CD4-positive, alpha-beta memory T cell (primary cell): ENCODE measurements around the gene TRIM71. TPM values are rescaled to one million over a fixed set of nuclear protein-coding genes. Genes with fewer than 3 reads are reported as not detected.
A peak's percentile ranks its signal among the peaks of the same experiment; 100 is the strongest.

Experiments
- CTCF ChIA-PET: fragments of 350-600 bp; sonication (Branson Sonifier 250); formaldehyde crosslinking; loops from one replicate; lab custom pipeline; 2021; ENCODE audit warnings: inconsistent platforms; ENCODE audit not compliant: partially characterized antibody; lab: Charles Lee
- POLR2A ChIA-PET: fragments of 350-600 bp; sonication (Branson Sonifier 250); formaldehyde crosslinking; loops from one replicate; lab custom pipeline; 2021; ENCODE audit not compliant: partially characterized antibody; lab: Charles Lee
- DNase-seq, 5 donors: peaks; one replicate each; pipeline versions ENCODE4 v3.0.0 to v3.0.0-alpha.2; 2020 to 2022; ENCODE audit warnings: mixed read lengths in 1 of 5
- H3K27ac ChIP-seq: one replicate; pipeline ENCODE4 v1.7.0; 2013; ENCODE audit warnings: low read depth, low read length
- H3K27me3 ChIP-seq: 2 replicates; pipeline ENCODE4 v1.7.0; 2013; ENCODE audit warnings: mild to moderate bottlenecking, low read length, moderate library complexity; ENCODE audit not compliant: insufficient read depth
- H3K36me3 ChIP-seq: 2 replicates; pipeline ENCODE4 v1.7.0; 2013; ENCODE audit warnings: mild to moderate bottlenecking, low read length, moderate library complexity; ENCODE audit not compliant: insufficient read depth
- H3K4me1 ChIP-seq: 2 replicates; pipeline ENCODE4 v1.7.0; 2013; ENCODE audit warnings: mild to moderate bottlenecking, low read length, moderate library complexity; ENCODE audit not compliant: insufficient read depth
- H3K4me3 ChIP-seq, 2 donors: one replicate each; pipeline ENCODE4 v1.7.0; 2013; ENCODE audit warnings: low read length in 2 of 2, mild to moderate bottlenecking in 1 of 2
- H3K9me3 ChIP-seq, 2 donors: one replicate each; pipeline ENCODE4 v1.7.0; 2013; ENCODE audit warnings: low read length in 2 of 2, control low read depth in 1 of 2; ENCODE audit not compliant: control insufficient read depth in 1 of 2
- H3K27ac Mint-ChIP-seq, 7 donors: one replicate each; pipeline ENCODE4 v1.8.0; 2020 to 2021; ENCODE audit warnings: mixed read lengths in 7 of 7, mild to moderate bottlenecking in 6 of 7, inconsistent platforms in 3 of 7, moderate library complexity in 3 of 7
- H3K27me3 Mint-ChIP-seq, 2 donors: one replicate each; pipeline ENCODE4 v1.8.0; 2020 to 2021; ENCODE audit warnings: mixed read lengths in 2 of 2
- H3K36me3 Mint-ChIP-seq, 2 donors: one replicate each; pipeline ENCODE4 v1.8.0; 2020 to 2021; ENCODE audit warnings: mixed read lengths in 2 of 2, inconsistent platforms in 1 of 2, mild to moderate bottlenecking in 1 of 2
- H3K4me1 Mint-ChIP-seq, 4 donors: one replicate each; pipeline ENCODE4 v1.8.0; 2020 to 2021; ENCODE audit warnings: mixed read lengths in 4 of 4, mild to moderate bottlenecking in 1 of 4
- H3K4me3 Mint-ChIP-seq, 8 donors: one replicate each; pipeline ENCODE4 v1.8.0; 2020 to 2021; ENCODE audit warnings: mixed read lengths in 8 of 8, mild to moderate bottlenecking in 7 of 8, moderate library complexity in 6 of 8, inconsistent platforms in 3 of 8
- H3K9me3 Mint-ChIP-seq, 8 donors: one replicate each; pipeline ENCODE4 v1.8.0; 2020 to 2021; ENCODE audit warnings: mixed read lengths in 8 of 8, mild to moderate bottlenecking in 5 of 8, inconsistent platforms in 3 of 8, moderate library complexity in 1 of 8
- intact Hi-C: fragments of 100-400 bp; cut with micrococcal nuclease; formaldehyde crosslinking; loops from one replicate; pipeline ENCODE4 v1.15.1; 2023
- polyA plus RNA-seq, 2 donors: library from polyadenylated mRNA; unstranded; fragments of 300-500 nt; fragmentation: Illumina TruSeq; gene quantifications; one replicate each; pipeline ENCODE4 v1.2.3, GENCODE V29; 2021
- total RNA-seq, 2 experiments: library from RNA; stranded (reverse); gene quantifications; one replicate each; pipeline ENCODE4 v1.2.3, GENCODE V29; 2021

Gene TRIM71
- total and polyA plus RNA-seq, 4 experiments from 2014 or later, result not detected

DNA sequence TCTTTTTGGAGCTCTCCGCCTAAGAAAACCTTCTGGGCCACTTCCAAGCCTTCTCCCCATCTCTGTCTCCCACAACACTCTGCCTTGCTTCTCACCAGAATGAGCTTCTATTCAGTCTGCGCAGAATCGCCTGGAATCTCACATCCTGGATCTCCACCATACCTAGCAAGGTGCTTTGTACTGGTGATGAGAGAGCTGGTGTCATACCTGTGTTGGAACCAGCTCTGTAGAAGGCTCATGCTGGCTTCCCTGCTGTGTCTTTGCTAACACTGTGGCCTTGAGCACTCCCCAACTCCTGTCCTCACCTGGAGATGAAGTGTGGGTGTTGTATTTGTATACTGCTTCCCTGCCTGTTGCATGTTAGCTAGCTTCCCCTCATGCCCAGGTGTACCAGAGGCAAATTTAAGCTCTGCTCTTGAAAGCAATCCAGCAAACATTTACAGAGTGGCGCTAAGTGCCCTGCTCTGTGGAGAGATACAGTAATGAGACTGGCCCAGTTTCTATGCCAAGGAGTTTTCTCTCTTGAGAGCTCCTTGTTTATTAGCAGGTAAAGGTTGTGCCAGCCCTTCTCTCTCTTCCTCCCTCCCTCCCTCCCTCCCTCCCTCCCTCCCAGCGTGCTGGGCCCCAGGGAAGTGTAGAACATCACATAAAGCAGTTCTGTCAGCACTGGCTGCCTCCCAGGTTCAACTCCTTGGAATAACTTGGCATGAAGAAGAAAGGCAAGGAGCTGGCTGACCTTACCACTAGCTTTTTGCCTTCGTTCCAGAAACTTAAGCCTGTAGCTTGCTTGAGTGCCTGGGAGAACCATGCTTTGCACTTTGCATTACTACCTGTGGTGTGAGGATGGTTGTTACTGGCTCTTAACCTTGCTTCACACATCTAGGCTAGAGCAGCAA is 54.9 kb downstream of the TRIM71 start:
- DNase-seq, result no peak
- Histone ChIP-seq H3K9me3 (no peaks in the 10 kb centered on the region), H3K4me3 (no peak overlapping the region), H3K4me1 (no peaks in the 10 kb centered on the region), H3K27ac (no peak overlapping the region), H3K27me3 (no peaks in the 10 kb centered on the region), H3K36me3 (no peaks in the 10 kb centered on the region)
- Mint-ChIP-seq H3K27ac (no peak overlapping the region), H3K36me3 (no peaks in the 10 kb centered on the region), H3K9me3 (peaks cover 0 to 3% (median 0%) of the 10 kb centered on the region in 8 donors), H3K27me3 (peaks cover 5% of the 10 kb centered on the region in 2 donors), H3K4me1 (peaks cover 0 to 1% (median 0%) of the 10 kb centered on the region in 4 donors), H3K4me3 (no peak overlapping the region)
- intact Hi-C loops, result no loop called here
- ChIA-PET CTCF (no interaction called here), POLR2A (no interaction called here)

- ChIA-PET POLR2A (no interaction called here), CTCF (no interaction called here)
- DNase-seq, result no peak
- Mint-ChIP-seq H3K27me3 (peaks cover 5% of the 10 kb centered on the region in 2 donors), H3K4me1 (peaks cover 0 to 1% (median 0%) of the 10 kb centered on the region in 4 donors), H3K4me3 (no peak overlapping the region), H3K9me3 (peaks cover 0 to 3% (median 0%) of the 10 kb centered on the region in 8 donors), H3K36me3 (no peaks in the 10 kb centered on the region), H3K27ac (no peak overlapping the region)
- intact Hi-C loops, result no loop called here
- no peaks in the 10 kb centered on the region for H3K27me3 ChIP-seq
- no peaks in the 10 kb centered on the region for H3K9me3 ChIP-seq
- no peaks in the 10 kb centered on the region for H3K4me1 ChIP-seq
- no peaks in the 10 kb centered on the region for H3K36me3 ChIP-seq
- H3K27ac ChIP-seq, result no peak overlapping the region
- H3K4me3 ChIP-seq, result no peak overlapping the region
Measured at GRCh38 chr3:32873531-32874130, 55.8 kb downstream of the TRIM71 start.

GRCh38 chr3:32876920-32877319 is 59.1 kb downstream of the TRIM71 start:
- POLR2A ChIA-PET, result no interaction called here
- H3K27ac Mint-ChIP-seq, result no peak overlapping the region
- CTCF ChIA-PET, result no interaction called here

DNA sequence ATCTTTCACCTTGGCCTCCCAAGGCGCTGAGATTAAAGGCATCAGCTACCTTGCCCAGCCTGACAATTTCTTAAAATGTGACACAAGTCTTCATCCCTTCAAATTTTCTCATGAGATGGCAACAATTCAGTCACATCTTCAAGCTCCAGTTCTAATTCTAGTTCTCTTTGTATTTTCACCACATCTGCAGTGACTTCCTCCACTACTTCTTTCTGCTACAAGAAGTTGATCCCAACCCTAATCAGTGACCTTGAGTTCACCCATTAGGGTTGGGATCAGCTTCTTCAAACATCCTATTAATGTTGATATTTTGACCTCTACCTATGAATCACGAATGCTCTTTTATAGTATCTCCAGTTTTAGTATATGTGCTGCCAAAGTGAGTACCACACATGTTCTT is 59.8 kb downstream of the TRIM71 start:
- H3K4me3 ChIP-seq, result no peak overlapping the region
- ChIA-PET CTCF (no interaction called here), POLR2A (no interaction called here)
- no peaks in the 10 kb centered on the region for H3K36me3 ChIP-seq
- H3K27me3 ChIP-seq, result no peaks in the 10 kb centered on the region
- Mint-ChIP-seq H3K27me3 (peaks cover 1 to 5% of the 10 kb centered on the region in 2 donors), H3K9me3 (peaks cover 0 to 3% (median 0%) of the 10 kb centered on the region in 8 donors), H3K36me3 (no peaks in the 10 kb centered on the region), H3K4me3 (no peak overlapping the region), H3K4me1 (peaks cover 0 to 5% (median 2%) of the 10 kb centered on the region in 4 donors), H3K27ac (no peak overlapping the region)
- no peak overlapping the region for H3K27ac ChIP-seq
- no peak for DNase-seq
- intact Hi-C loops, result no loop called here
- peaks cover 2% of the 10 kb centered on the region for H3K4me1 ChIP-seq
- no peaks in the 10 kb centered on the region for H3K9me3 ChIP-seq

More at GRCh38 chr3:32876920-32877319, 59.1 kb downstream of the TRIM71 start:
- Mint-ChIP-seq H3K27me3 (peaks cover 5 to 6% of the 10 kb centered on the region in 2 donors), H3K4me3 (no peak overlapping the region), H3K9me3 (peaks cover 0 to 3% (median 0%) of the 10 kb centered on the region in 8 donors), H3K4me1 (peaks cover 0 to 3% (median under 1%) of the 10 kb centered on the region in 4 donors), H3K36me3 (no peaks in the 10 kb centered on the region)
- no peaks in the 10 kb centered on the region for H3K4me1 ChIP-seq
- H3K36me3 ChIP-seq, result no peaks in the 10 kb centered on the region
- intact Hi-C loops, result no loop called here
- no peak for DNase-seq
- no peak overlapping the region for H3K27ac ChIP-seq
- H3K27me3 ChIP-seq, result no peaks in the 10 kb centered on the region
- no peak overlapping the region for H3K4me3 ChIP-seq
- H3K9me3 ChIP-seq, result no peaks in the 10 kb centered on the region

DNA sequence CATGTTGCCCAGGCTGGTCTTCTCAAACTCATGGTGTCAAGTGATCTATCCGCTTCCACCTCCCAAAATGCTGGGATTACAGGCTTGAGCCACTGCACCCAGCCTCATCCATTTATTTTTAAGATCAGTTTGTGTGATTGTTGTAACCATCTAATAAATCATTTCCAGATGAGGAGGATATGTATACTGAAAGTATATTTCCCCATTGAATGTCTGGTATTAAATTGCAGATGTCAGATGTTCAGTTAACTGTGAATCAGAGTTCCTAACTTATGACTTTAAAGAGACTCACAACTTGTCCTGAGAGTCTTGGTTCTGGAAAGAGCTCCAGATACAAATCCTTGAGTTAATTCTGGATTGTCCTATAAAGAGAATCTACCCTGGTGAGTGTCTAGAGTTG is 62.4 kb downstream of the TRIM71 start:
- no peaks in the 10 kb centered on the region for H3K36me3 ChIP-seq
- peaks cover 11% of the 10 kb centered on the region for H3K4me1 ChIP-seq
- no peak overlapping the region for H3K4me3 ChIP-seq
- ChIA-PET CTCF (no interaction called here), POLR2A (no interaction called here)
- Mint-ChIP-seq H3K36me3 (no peaks in the 10 kb centered on the region), H3K27me3 (peaks cover 0 to 5% of the 10 kb centered on the region in 2 donors), H3K4me1 (peaks cover 8 to 14% (median 10%) of the 10 kb centered on the region in 4 donors), H3K9me3 (peaks cover 0 to 3% (median 0%) of the 10 kb centered on the region in 8 donors), H3K27ac (no peak overlapping the region), H3K4me3 (no peak overlapping the region)
- no peak overlapping the region for H3K27ac ChIP-seq
- no peaks in the 10 kb centered on the region for H3K27me3 ChIP-seq
- H3K9me3 ChIP-seq, result no peaks in the 10 kb centered on the region
- intact Hi-C loops, result no loop called here
- DNase-seq, result no peak

DNA sequence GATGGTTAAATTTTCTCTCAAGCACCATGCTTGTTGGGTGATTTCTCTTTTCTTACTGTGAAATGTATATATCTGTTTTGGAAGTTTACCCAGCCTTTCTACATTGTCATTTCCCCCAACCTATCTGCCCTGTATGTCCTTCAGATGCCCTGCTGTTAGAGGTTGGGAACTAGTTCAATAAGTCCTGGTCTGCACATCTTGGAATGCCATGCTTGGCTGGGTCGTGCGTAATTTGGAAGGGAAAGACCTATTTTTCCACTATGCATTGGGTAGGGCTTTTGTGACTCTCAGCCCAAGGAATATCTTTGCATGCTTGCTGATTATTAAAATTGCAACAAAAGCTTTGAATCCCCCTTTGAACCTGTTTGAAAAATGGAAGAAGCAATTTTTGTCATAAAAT is 63.8 kb downstream of the TRIM71 start:
- H3K27me3 ChIP-seq, result no peaks in the 10 kb centered on the region
- Mint-ChIP-seq H3K4me3 (no peak overlapping the region), H3K36me3 (no peaks in the 10 kb centered on the region), H3K27ac (no peak overlapping the region), H3K27me3 (peaks cover 0 to 3% of the 10 kb centered on the region in 2 donors), H3K9me3 (peaks cover 0 to 3% (median 0%) of the 10 kb centered on the region in 8 donors), H3K4me1 (peaks cover 8 to 14% (median 9%) of the 10 kb centered on the region in 4 donors)
- H3K36me3 ChIP-seq, result no peaks in the 10 kb centered on the region
- H3K4me3 ChIP-seq, result no peak overlapping the region
- CTCF ChIA-PET, result interaction anchor here (1.6 kb wide), 1 partner anchor 21 kb away, joined by 5 read pairs; no protein-coding TSS in a partner anchor
- H3K4me1 ChIP-seq, result peaks cover 11% of the 10 kb centered on the region
- H3K27ac ChIP-seq, result no peak overlapping the region
- no peaks in the 10 kb centered on the region for H3K9me3 ChIP-seq
- intact Hi-C loops, result no loop called here
- POLR2A ChIA-PET, result no interaction called here
- no peak for DNase-seq

DNA sequence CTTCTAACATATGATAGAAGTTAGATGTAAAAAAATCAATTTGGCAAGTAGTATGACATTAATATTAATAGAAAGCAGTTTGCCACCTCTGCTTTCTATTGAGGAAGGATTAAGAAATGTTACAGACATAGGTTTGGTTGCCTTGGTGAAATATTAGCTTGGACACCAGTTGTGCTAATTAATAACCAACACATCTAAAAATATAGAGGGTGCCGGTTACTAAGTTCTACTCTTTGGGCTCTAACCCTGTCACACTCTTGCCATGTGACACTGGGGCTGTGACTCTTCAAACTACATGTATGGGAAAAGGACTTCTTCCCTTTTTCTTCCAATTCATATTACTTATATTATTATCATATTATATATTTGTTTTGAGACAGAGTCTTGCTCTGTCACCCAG is 64.4 kb downstream of the TRIM71 start:
- intact Hi-C loops, result no loop called here
- POLR2A ChIA-PET, result no interaction called here
- Mint-ChIP-seq H3K4me3 (peak overlapping the region in 1 of 8 donors; percentile 58), H3K9me3 (peaks cover 0 to 3% (median 0%) of the 10 kb centered on the region in 8 donors), H3K27me3 (peaks cover 0 to 2% of the 10 kb centered on the region in 2 donors), H3K36me3 (no peaks in the 10 kb centered on the region), H3K4me1 (peaks cover 8 to 14% (median 9%) of the 10 kb centered on the region in 4 donors), H3K27ac (no peak overlapping the region)
- peaks cover 11% of the 10 kb centered on the region for H3K4me1 ChIP-seq
- no peak overlapping the region for H3K27ac ChIP-seq
- no peaks in the 10 kb centered on the region for H3K9me3 ChIP-seq
- no peak for DNase-seq
- no peak overlapping the region for H3K4me3 ChIP-seq
- CTCF ChIA-PET, result interaction anchor here (0.9 to 1.6 kb wide), 3 partner anchors 12 to 491 kb away, joined by 3 to 5 read pairs (median 3); no protein-coding TSS in a partner anchor
- no peaks in the 10 kb centered on the region for H3K27me3 ChIP-seq
- no peaks in the 10 kb centered on the region for H3K36me3 ChIP-seq
